Neutrophil (primary cell): ENCODE results near the gene PLXNA2.

Experiments
- H3K27ac ChIP-seq: fragments of 200-600 bp; sonication (generic); 2 replicates; pipeline ENCODE4 v1.5.1; 2016; ENCODE audit warnings: mild to moderate bottlenecking, moderate library complexity
- H3K27me3 ChIP-seq: fragments of 200-600 bp; sonication (generic); 2 replicates; pipeline ENCODE4 v1.6.0; 2016; ENCODE audit warnings: mild to moderate bottlenecking
- H3K36me3 ChIP-seq: fragments of 200-600 bp; sonication (generic); 2 replicates; pipeline ENCODE4 v1.5.1; 2017
- H3K4me1 ChIP-seq, 2 experiments: fragments of 200-600 bp in 1 of 2; sonication (generic) in 1 of 2; 1 replicate in 1 of 2; 2 replicates in 1 of 2; pipeline versions ENCODE4 v1.5.1 to v1.6.1; 2013 to 2016; ENCODE audit warnings: low read depth in 1 of 2, low read length in 1 of 2, mild to moderate bottlenecking in 1 of 2, moderate library complexity in 1 of 2; ENCODE audit not compliant: control insufficient read depth in 1 of 2, insufficient read depth in 1 of 2
- H3K4me3 ChIP-seq, 2 experiments: fragments of 200-600 bp in 1 of 2; sonication (generic) in 1 of 2; 1 replicate in 1 of 2; 2 replicates in 1 of 2; pipeline ENCODE4 v1.5.1; 2013 to 2016; ENCODE audit warnings: low read depth in 1 of 2, low read length in 1 of 2, mild to moderate bottlenecking in 1 of 2, moderate library complexity in 1 of 2
- H3K9me3 ChIP-seq: fragments of 200-600 bp; sonication (generic); 2 replicates; pipeline ENCODE4 v1.5.1; 2016
- TF ChIP-seq, protein P1 (sequence below): fragments of 200-600 bp; sonication (generic); IDR thresholded peaks from 2 replicates; pipeline ENCODE4 v1.5.1; 2016; ENCODE audit warnings: antibody characterized with exemption

The PLXNA2 gene

DNA sequence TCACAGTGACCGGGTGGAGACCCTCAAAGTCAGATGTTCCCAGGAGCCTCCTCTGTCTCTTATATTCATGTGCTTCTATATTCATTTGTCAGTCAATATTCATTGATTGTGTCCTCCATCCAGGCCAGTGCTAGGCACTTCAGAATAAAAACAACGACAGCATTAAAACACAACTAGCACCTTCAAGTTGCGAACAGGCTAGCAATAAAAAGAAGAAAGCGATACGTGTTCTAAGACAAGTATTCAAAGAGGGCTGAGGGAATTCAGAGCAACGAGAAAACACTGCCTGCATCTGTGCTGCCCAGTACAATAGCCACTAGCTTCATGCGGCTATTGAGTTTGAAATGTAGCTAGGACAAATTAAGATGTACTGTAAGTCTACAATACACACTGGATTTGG is 138.0 kb downstream of the PLXNA2 start:
- TF ChIP-seq, protein P1, sequence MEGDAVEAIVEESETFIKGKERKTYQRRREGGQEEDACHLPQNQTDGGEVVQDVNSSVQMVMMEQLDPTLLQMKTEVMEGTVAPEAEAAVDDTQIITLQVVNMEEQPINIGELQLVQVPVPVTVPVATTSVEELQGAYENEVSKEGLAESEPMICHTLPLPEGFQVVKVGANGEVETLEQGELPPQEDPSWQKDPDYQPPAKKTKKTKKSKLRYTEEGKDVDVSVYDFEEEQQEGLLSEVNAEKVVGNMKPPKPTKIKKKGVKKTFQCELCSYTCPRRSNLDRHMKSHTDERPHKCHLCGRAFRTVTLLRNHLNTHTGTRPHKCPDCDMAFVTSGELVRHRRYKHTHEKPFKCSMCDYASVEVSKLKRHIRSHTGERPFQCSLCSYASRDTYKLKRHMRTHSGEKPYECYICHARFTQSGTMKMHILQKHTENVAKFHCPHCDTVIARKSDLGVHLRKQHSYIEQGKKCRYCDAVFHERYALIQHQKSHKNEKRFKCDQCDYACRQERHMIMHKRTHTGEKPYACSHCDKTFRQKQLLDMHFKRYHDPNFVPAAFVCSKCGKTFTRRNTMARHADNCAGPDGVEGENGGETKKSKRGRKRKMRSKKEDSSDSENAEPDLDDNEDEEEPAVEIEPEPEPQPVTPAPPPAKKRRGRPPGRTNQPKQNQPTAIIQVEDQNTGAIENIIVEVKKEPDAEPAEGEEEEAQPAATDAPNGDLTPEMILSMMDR = no peak
- H3K4me1 ChIP-seq = no peaks in the 10 kb centered on the region

DNA sequence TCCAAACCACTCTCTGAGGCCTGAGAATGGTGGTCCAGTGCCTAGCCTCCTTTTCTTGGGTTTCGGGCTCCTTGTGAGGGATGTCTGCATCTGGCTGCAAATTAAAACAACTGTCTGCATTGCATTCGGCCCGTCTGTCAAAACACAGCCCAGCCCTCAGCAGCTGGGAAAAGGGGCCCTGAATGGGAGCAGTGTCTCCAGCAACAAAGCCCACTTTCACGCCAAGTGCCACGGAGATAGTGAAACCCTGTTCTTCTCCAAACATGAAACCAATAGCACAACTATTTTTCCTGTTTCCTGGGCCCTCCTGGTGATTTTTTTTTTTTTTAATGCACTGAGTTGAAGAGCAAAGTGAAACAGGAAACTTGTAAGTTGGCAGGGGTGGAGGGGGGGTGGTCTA is 138.4 kb downstream of the PLXNA2 start:
- Histone ChIP-seq H3K36me3 (no peaks in the 10 kb centered on the region), H3K27ac (no peak overlapping the region), H3K9me3 (no peaks in the 10 kb centered on the region), H3K4me3 (no peak overlapping the region), H3K27me3 (peaks cover 9% of the 10 kb centered on the region), H3K4me1 (no peaks in the 10 kb centered on the region)
- TF ChIP-seq, protein P1 = no peak

More for the DNA sequence above, 138.0 kb downstream of the PLXNA2 start:
- Histone ChIP-seq H3K27ac (no peak overlapping the region), H3K4me3 (no peak overlapping the region), H3K27me3 (peaks cover 8% of the 10 kb centered on the region), H3K36me3 (no peaks in the 10 kb centered on the region), H3K9me3 (no peaks in the 10 kb centered on the region)

DNA sequence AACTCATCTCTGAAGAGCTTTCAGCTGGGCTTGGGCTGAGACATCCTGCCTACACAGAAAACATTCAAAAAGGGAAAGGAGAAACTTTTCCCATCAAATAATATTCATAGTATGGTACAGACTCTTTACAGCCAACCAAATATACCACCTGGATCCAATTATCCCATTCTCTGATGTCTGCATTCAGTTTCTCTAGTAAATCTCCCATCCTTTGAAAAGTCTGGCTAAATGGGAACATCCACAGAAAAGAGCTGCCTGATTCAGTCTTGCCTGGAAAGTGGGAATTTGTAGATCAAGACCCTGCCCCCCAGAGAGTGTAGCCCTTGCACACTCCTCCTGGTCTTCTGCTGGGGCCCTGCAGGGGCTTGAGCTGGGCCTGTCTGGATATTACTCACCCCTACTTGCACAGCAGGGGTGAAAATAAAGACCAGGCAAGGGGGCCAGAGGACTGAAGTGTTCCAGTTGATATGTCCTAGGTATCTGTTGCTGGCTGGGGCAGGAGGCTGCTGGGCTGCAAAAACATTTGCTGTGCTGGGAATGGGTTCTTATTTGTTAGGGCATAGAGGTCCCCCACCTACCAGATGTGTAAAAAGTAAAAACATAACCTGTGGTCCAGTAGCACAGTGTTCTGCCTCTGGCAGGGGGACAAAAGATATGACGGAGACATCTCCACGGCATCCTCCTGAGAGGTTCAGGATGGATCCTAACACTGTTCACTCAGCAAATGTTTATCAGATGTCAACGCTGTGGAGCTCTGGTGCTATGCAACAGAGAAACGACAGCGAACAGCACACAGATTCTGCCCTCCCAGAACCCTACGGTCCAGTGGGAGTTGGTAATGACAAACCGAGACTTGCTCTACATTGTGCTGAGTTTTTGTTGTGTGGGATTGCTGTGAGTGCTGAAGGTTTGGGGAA is 140.3 kb downstream of the PLXNA2 start:
- Histone ChIP-seq H3K27me3 (peaks cover 9% of the 10 kb centered on the region), H3K4me3 (no peak overlapping the region), H3K9me3 (no peaks in the 10 kb centered on the region), H3K27ac (no peak overlapping the region), H3K36me3 (no peaks in the 10 kb centered on the region), H3K4me1 (no peaks in the 10 kb centered on the region)
- TF ChIP-seq, protein P1 = no peak

DNA sequence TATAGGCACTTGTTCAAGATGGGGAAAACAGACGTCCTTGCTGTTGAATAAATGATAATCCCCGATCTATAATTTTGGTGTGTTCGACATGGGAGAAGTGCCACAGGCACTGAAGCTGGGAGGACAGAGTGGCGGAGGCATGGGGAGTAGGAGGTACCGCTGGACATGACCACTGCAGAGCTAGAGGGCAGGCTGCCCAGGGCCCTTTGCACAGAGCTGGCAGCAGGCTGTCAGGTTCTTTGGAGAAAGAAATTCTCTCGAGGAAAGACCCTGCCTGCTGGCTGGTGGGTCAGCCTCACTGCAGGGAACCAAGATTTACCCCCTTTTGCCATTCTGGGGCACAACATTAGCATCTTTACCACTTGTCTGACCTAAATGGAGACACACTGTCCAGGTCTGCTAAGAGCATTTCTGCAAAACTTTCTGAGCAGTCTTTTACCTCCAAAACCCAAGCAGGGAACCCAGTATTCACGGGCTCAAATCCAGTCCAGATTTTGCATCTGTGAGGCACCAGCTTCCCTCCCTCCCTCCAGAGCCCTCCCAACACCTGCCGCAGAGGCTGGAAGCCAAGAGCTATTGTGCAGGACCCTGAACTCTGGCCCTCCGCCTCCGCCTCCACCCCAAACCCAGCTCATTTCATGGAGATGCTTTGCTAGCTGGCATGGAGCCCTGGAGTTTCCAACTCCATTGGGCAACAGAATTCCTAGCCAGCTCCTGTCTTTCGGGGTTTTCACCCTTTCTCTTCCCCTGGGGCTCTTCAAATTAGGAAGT is 142.3 kb downstream of the PLXNA2 start:
- Histone ChIP-seq H3K9me3 (no peaks in the 10 kb centered on the region), H3K36me3 (no peaks in the 10 kb centered on the region), H3K27ac (no peak overlapping the region), H3K4me3 (no peak overlapping the region), H3K27me3 (peaks cover 9% of the 10 kb centered on the region), H3K4me1 (no peaks in the 10 kb centered on the region)
- TF ChIP-seq, protein P1 = no peak

DNA sequence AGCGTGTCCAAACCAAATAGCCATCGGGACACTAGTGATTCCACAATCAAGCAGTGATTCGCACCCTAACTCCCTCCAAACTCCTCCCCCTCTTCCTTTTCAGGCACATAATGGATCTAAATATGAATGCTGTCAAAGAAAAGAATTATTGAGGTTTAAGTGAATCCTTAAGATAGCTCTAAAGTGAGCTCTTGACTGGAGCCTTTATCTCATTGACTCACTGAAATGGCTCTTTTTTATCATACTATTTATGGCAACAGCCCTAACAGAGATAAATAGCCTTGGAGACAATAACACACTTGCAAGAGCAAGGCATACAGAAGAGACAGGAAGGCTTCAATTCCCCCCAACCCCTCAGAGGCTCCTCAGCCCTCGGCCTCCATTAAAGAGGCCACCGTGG is 143.3 kb downstream of the PLXNA2 start:
- Histone ChIP-seq H3K27ac (no peak overlapping the region), H3K4me1 (no peaks in the 10 kb centered on the region), H3K27me3 (peaks cover 9% of the 10 kb centered on the region), H3K9me3 (no peaks in the 10 kb centered on the region), H3K4me3 (no peak overlapping the region), H3K36me3 (no peaks in the 10 kb centered on the region)
- TF ChIP-seq, protein P1 = no peak
